LNCaP clone FGC (cell line): Measurements from ENCODE around the gene GRIA4.

Source experiments
- DNase-seq: peaks from one replicate; pipeline ENCODE4 v3.0.0-alpha.2; 2011; ENCODE audit warnings: low read depth
- H3K4me3 ChIP-seq: 2 replicates; pipeline ENCODE4 v1.5.1; 2011; ENCODE audit warnings: mild to moderate bottlenecking, low read depth, low read length, control low read depth
- CTCF ChIP-seq: IDR thresholded peaks from 2 replicates; pipeline ENCODE4 v1.5.1; 2012; ENCODE audit warnings: mild to moderate bottlenecking; ENCODE audit not compliant: control insufficient read depth, insufficient read depth; ENCODE audit errors: extremely low read depth

GRIA4 gene

GRCh38 chr11:105790840-105791239 is 181.0 kb downstream of the GRIA4 start:
- no peak overlapping the region for H3K4me3 ChIP-seq
- no peak for DNase-seq
- no peak for TF ChIP-seq CTCF

GRCh38 chr11:105793092-105793491 is 183.2 kb downstream of the GRIA4 start:
- no peak for DNase-seq
- H3K4me3 ChIP-seq: no peak overlapping the region
- no peak for TF ChIP-seq CTCF

- TF ChIP-seq CTCF: no peak
Measured at GRCh38 chr11:105799263-105799662, 189.4 kb downstream of the GRIA4 start.

GRCh38 chr11:105799728-105800462 is 190.0 kb downstream of the GRIA4 start:
- DNase-seq: no peak
- no peak overlapping the region for H3K4me3 ChIP-seq
- no peak for TF ChIP-seq CTCF

More at GRCh38 chr11:105799263-105799662, 189.4 kb downstream of the GRIA4 start:
- no peak overlapping the region for H3K4me3 ChIP-seq
- DNase-seq: no peak

GRCh38 chr11:105802390-105802789 is 192.5 kb downstream of the GRIA4 start:
- DNase-seq: no peak
- no peak for TF ChIP-seq CTCF
- no peak overlapping the region for H3K4me3 ChIP-seq

- no peak for TF ChIP-seq CTCF
- no peak overlapping the region for H3K4me3 ChIP-seq
- no peak for DNase-seq
Measured at GRCh38 chr11:105811242-105811641, 201.4 kb downstream of the GRIA4 start.

- H3K4me3 ChIP-seq: no peak overlapping the region
- no peak for DNase-seq
Measured at GRCh38 chr11:105821372-105821771, 211.5 kb downstream of the GRIA4 start.

More at GRCh38 chr11:105821372-105821771, 211.5 kb downstream of the GRIA4 start:
- TF ChIP-seq CTCF: no peak
